ENCODE data around the gene CGREF1.

The CGREF1 gene

DNA sequence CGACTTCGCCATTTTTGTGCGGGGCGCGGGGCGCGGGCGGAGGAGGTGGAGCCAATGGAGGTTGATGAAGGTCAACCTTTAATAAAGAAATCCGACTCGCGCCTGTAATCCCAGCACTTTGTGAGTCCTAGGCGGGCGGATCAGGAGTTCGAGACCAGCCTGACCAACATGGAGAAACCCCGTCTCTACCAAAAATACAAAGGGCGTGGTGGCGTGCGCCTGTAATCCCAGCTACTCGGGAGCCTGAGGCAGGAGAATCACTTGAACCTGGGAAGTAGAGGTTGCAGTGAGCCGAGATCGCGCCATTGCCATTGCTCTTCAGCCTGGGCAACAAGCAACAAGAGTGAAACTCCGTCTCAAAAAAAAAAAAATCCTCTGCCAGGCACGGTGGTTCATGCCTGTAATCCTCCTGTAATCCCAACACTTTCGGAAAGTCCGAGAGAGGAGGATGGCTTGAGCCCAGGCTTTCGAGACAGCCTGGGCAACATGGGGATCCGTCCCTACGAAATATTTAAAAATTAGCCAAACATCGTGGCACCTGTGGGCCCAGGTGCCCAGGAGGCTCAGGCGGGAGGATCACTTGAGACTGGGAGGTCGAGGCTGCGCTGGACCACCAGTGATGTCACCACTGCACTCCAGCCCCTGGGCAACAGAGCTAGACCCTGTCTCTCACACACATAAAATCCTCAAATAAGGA is 16.0 kb upstream of the CGREF1 start:
- no peak overlapping the region for H3K27ac ChIP-seq (ENCODE audit: low read length)
- peaks cover 25% of the 10 kb centered on the region for H3K79me2 ChIP-seq (ENCODE audit: low read length)
- H3K4me1 ChIP-seq (ENCODE audit: low read length) = no peaks in the 10 kb centered on the region
- no peaks in the 10 kb centered on the region for H4K20me1 ChIP-seq (ENCODE audit: insufficient read depth, low read length)
- H3K4me2 ChIP-seq (ENCODE audit: low read depth, low read length) = peak overlapping the region; percentile 53
- peak overlapping the region; percentile 98 for H3K9ac ChIP-seq (ENCODE audit: low read length)
- no peaks in the 10 kb centered on the region for H3K9me3 ChIP-seq (replicated peaks; ENCODE audit: insufficient read depth, low read length)
- 0 out of 2 replicates have a peak, but pooled peaks cover 11% of the 10 kb centered on the region for H3F3A ChIP-seq (ENCODE audit: insufficient read depth, low read length)
- peak overlapping the region; percentile 90 for H3K4me3 ChIP-seq (ENCODE audit: low read length)
- TF ChIP-seq EZH2 (optimal IDR thresholded peaks at IDR 0.05; ENCODE audit: low read depth, low read length) = no peak
- TF ChIP-seq EZH2phosphoT487 (IDR thresholded peaks at IDR 0.05; ENCODE audit: low read length) = no peak
- TF ChIP-seq, protein P1, sequence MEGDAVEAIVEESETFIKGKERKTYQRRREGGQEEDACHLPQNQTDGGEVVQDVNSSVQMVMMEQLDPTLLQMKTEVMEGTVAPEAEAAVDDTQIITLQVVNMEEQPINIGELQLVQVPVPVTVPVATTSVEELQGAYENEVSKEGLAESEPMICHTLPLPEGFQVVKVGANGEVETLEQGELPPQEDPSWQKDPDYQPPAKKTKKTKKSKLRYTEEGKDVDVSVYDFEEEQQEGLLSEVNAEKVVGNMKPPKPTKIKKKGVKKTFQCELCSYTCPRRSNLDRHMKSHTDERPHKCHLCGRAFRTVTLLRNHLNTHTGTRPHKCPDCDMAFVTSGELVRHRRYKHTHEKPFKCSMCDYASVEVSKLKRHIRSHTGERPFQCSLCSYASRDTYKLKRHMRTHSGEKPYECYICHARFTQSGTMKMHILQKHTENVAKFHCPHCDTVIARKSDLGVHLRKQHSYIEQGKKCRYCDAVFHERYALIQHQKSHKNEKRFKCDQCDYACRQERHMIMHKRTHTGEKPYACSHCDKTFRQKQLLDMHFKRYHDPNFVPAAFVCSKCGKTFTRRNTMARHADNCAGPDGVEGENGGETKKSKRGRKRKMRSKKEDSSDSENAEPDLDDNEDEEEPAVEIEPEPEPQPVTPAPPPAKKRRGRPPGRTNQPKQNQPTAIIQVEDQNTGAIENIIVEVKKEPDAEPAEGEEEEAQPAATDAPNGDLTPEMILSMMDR (IDR thresholded peaks at IDR 0.05; ENCODE audit: low read length) = no peak
- DNase-seq = no peak
- H3K9me2 ChIP-seq (replicated peaks; ENCODE audit: insufficient read depth, low read length) = no peaks in the 10 kb centered on the region
- H3K36me3 ChIP-seq (replicated peaks; ENCODE audit: insufficient read depth, low read length) = peaks cover 10% of the 10 kb centered on the region; the same call in 1 of the 2 replicates
- H2AFZ ChIP-seq (ENCODE audit: low read length) = peak overlapping the region; percentile 86
- H3K27me3 ChIP-seq (replicated peaks; ENCODE audit: insufficient read depth, low read length) = no peaks in the 10 kb centered on the region

DNA sequence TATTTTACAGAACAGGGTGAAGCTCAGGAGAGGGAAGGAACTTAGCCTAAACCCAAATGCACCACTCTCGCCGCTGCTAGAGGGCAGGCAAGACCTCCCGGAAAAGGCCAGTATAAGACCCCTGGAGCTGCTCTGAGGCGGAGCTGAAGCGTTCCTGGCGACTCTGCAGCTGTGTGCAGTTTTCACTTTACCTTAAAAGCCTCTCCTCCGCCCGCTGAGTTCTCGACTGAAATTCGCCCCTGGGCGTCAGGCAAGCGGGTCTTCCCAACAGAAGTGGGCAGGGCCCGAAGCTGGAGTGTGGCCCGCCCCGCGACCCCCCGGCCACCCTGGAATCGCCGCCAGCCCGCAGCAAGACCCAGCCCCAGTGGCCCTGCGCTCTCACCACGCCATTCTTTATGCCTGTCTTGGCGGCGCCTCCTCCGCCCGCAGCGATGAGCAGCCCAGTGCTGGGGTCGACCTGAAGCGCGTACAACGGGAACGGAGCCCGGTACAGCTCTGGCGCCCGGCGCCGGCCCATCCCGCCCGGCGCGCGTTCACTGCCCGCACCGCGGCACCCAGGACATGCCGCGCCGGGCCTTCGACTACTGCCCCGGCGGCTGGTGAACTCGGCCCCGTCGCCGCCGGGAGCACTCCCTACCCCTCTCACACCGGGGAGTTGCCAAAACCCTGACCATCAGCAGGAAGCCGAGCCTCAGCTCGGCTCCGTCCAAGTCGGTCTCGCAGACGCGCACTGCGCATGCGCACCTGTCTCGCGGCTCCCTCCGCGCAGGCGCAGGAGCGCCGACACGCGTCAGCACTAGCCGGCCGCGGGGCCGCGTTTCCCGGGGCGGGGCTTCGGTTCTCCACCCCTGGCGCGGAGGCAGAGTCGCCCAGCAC is 15.2 kb upstream of the CGREF1 start, which contains the start of gene PREB:
TSS of gene PREB (minus strand) at position 732 of the 876 bp plus-strand sequence. CDS start at position 517, 215 bp downstream.
- Histone ChIP-seq H3K79me2 (ENCODE audit: low read length) (peaks cover 25% of the 10 kb centered on the region), H3K27ac (ENCODE audit: low read length) (peak within 1 kb of the TSS; percentile 62; the same call in 1 of the 2 replicates), H4K20me1 (ENCODE audit: insufficient read depth, low read length) (no peaks in the 10 kb centered on the region), H3K4me3 (ENCODE audit: low read length) (peak within 1 kb of the TSS; percentile 90), H3K27me3 (replicated peaks; ENCODE audit: insufficient read depth, low read length) (no peaks in the 10 kb centered on the region), H3F3A (ENCODE audit: insufficient read depth, low read length) (0 out of 2 replicates have a peak, but pooled peaks cover 11% of the 10 kb centered on the region), H3K9ac (ENCODE audit: low read length) (peak within 1 kb of the TSS; percentile 98), H3K9me2 (replicated peaks; ENCODE audit: insufficient read depth, low read length) (no peaks in the 10 kb centered on the region), H3K36me3 (replicated peaks; ENCODE audit: insufficient read depth, low read length) (peaks cover 10% of the 10 kb centered on the region; the same call in 1 of the 2 replicates), H2AFZ (ENCODE audit: low read length) (peak within 1 kb of the TSS; percentile 86), H3K9me3 (replicated peaks; ENCODE audit: insufficient read depth, low read length) (no peaks in the 10 kb centered on the region), H3K4me1 (ENCODE audit: low read length) (no peaks in the 10 kb centered on the region), H3K4me2 (ENCODE audit: low read depth, low read length) (peak within 1 kb of the TSS; percentile 95)
- DNase-seq = peak; percentile 98
- TF ChIP-seq EZH2 (optimal IDR thresholded peaks at IDR 0.05; ENCODE audit: low read depth, low read length) = no peak
- TF ChIP-seq, protein P1 (IDR thresholded peaks at IDR 0.05; ENCODE audit: low read length) = peak; percentile 44

DNA sequence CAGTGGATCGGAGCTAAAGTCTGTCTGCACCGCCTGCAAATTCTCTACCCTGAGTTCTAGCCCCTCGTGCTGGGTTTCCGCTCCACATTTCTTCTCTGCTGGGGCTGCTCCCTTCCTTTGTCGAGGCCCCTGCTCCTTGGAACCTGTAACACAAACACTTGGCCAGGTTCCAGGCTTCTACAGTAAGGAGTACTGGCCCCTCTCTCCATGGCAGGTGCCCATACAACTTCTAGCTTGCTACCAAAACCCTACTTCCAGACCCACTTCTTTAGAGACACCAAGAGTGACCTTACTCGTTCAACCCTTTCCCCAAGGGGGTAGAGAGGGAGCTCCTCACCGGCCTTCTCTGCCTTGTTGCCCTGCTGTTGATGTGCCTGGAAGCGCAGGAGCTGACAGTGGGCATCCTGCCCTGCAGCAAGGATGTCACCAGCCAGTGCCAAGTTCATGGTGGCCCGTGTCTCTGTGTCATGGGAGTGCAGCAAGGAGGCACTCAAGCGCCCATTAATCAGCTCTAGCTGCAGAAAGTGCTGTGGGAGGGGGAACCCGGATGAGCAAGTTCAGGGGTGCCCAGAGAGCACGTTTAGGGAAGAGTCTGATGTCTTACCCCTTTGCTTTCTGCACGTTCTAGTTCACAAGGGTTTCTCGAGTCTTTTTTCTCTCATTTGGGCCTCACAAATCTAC is 14.4 kb upstream of the CGREF1 start:
- Histone ChIP-seq H3K4me2 (ENCODE audit: low read depth, low read length) (peak overlapping the region; percentile 95), H3K27me3 (replicated peaks; ENCODE audit: insufficient read depth, low read length) (no peaks in the 10 kb centered on the region), H2AFZ (ENCODE audit: low read length) (no peak overlapping the region), H3K9ac (ENCODE audit: low read length) (peak overlapping the region; percentile 98), H3F3A (ENCODE audit: insufficient read depth, low read length) (0 out of 2 replicates have a peak, but pooled peaks cover 11% of the 10 kb centered on the region), H4K20me1 (ENCODE audit: insufficient read depth, low read length) (no peaks in the 10 kb centered on the region), H3K9me2 (replicated peaks; ENCODE audit: insufficient read depth, low read length) (no peaks in the 10 kb centered on the region), H3K27ac (ENCODE audit: low read length) (no peak overlapping the region), H3K9me3 (replicated peaks; ENCODE audit: insufficient read depth, low read length) (no peaks in the 10 kb centered on the region), H3K36me3 (replicated peaks; ENCODE audit: insufficient read depth, low read length) (peaks cover 10% of the 10 kb centered on the region; the same call in 1 of the 2 replicates), H3K79me2 (ENCODE audit: low read length) (peaks cover 25% of the 10 kb centered on the region), H3K4me1 (ENCODE audit: low read length) (no peaks in the 10 kb centered on the region), H3K4me3 (ENCODE audit: low read length) (peak overlapping the region; percentile 90)
- DNase-seq = peak; percentile 16
- TF ChIP-seq EZH2phosphoT487 (IDR thresholded peaks at IDR 0.05; ENCODE audit: low read length) (no peak), EZH2 (optimal IDR thresholded peaks at IDR 0.05; ENCODE audit: low read depth, low read length) (no peak)
- TF ChIP-seq, protein P1 (IDR thresholded peaks at IDR 0.05; ENCODE audit: low read length) = no peak

Data from MM.1S (cell line).